CD4-positive, alpha-beta T cell treated with Interleukin-15 for 1 hour (primary cell): Measurements from ENCODE around the gene CYRIA.

ENCODE experiments used
- DNase-seq: peaks from one replicate; pipeline ENCODE4 v3.0.0-alpha.2; 2020

The CYRIA gene

DNA sequence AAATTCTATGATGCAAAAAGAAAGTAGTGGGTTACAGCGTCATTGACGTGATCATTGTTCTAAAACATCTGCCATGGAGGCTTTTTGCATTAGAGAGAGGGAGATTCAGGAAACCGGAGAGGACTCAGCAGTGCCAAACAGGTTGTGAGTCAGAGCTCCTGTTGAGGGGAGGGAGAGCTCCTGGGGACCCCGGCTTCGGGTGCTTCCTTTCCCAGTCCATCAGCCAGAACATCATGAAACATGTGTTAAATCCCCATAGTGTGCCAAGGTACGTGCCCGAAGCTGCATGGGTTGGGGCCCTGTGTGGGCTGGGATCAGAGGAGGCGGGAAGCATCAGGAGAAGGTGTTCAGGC is 791 bp upstream of the CYRIA start:
- DNase-seq: peak; percentile 51

DNA sequence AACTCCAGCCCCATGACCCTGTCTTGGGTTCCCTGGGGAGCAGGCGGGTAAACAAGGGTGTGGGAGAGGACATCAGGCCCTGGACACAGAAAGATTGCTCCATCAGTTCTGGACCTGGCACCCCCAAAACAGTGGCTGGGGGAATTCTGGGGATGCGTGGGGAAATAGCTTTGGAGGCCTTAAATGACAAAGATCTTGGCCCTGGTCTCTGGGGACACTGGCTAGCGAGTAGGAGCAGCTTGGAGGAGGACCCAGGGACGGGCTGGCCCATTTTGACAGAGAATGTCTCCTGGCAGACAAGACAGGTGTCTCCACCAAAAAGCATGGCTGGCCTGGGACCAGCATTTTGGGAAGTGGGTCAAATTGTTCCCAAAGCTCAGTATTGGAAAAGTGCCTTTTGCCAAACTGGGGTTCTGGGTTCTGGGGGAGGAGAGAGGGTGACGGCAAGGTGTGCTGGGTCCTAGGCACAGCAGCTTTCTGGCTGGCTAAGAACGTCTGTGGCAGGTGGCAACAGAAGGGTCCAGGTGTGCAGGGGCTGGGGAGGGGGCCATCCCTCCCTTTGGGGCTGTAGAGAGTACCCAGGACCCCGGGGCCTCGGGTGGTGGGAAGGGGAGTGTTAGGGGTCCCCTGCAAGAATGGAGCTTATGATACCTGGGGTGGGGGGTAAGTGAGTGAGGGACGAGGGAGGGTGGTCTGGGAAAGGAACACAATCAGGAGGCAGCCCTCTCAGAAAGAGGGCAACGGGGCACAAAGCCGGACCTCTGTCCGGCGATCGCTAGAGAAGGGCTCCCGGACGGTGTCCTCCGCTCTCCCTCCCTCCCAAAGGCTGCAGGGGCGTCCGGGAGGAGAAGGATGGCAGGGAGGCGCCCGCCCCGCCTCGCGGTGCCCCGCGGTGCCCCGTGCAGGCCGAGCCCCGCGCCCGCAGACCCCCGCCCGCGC is 556 bp downstream of the CYRIA start:
- DNase-seq: no peak

- peak; percentile 68 for DNase-seq
These were observed 1.4 kb downstream of the CYRIA start for GRCh38 chr2:16664052-16664731.

GRCh38 chr2:16663121-16663905 is 2.3 kb downstream of the CYRIA start:
- DNase-seq: no peak

- no peak for DNase-seq
These were observed 3.4 kb downstream of the CYRIA start for GRCh38 chr2:16661936-16662839.

GRCh38 chr2:16661526-16661925 is 4.1 kb downstream of the CYRIA start:
- DNase-seq: no peak

DNA sequence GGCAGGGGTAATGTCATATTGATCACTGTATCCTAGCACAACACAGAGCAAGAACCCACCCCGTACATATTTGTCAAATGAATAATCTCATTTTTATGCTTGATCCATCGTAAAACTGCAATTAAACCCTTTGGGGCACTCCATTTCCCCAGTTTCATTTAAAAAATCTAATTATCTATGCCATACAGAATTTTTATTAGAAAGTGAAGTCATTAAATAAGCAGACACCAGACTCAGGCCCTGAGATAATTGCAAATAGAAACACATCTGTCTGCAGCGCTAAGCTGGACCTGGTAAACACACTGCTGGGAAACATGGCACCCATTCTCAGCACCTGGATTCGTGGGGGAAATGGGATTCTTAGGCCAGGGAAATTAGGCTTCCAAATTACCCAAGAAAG is 5.1 kb downstream of the CYRIA start:
- no peak for DNase-seq

GRCh38 chr2:16660114-16660513 is 5.5 kb downstream of the CYRIA start:
- no peak for DNase-seq

DNA sequence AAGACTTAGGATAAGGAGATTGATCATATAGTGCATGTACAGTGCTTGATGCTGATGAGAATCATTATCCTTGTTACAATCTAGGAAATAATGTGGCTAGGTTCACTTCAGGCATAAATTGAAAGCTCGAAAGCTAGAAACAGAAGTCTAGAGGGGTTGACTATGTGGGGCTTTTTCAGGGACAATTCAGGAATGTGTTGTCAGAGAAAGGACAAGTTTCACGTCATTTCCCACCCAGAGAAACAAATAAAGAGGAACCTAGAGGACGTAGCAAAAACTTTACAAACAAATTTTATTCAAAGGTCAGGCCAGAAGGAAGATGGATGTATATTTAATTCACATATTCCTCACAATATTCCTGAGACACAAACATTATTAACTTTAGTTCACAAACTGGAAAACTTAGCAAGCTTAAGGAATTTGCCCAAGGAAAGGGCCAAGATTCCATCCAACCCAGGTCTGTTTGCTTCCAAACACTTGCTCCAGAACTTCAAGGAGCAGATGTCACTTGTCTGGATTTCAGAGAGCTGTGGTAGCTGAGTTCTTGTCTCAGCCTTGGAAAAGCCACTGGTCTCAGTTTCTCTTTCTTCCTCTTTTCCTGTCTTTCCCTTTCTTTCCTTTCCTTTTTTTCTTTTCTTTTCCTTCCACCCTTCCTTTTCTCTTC is 7.4 kb downstream of the CYRIA start:
- DNase-seq: no peak

DNA sequence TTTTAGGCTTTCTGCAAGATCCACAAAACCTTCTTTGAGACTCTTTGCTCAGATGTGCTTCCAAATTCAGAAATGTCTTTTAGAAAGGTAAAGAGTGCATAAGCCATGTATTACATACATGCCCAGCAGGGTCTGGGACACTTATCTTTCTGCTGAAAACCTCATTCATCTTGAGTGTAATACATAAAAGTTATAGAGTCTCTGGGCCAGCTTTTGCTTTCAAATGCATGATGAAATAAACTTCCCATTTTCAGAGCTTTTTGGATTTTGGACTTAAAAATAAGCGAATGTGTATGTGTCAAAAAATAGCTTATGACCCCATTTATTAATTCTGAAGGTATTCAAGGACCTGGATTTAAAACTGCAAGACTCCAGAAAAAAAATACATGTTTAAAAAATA is 8.0 kb downstream of the CYRIA start:
- DNase-seq: no peak

DNA sequence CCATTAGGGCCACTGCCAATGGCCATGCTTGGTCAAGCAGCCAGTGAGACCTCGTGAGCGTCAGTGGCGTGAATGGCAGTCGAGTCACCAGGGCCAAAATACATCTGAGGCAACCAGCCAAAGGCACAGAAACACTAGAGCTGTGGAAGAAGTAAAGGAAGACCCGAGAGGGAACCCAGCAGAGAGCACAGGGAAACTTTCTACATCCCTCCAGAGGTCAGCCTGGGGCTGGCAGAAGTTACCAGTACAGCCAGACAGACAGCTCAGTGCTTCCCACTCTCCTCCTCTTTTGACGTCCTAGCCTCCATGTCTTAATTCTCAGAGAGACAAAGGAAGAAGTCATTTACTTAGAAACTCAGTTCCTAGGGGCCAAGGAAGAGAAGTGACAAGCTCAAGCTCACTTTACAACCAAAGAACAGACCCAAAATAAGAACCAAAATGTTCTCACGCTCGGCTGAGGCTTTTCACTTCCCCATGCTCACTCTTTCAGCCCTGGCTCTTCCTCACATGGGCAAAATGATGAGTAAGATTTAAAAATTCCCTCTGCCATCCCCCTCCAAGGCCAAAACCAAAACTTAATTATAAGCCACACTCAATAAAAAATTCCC is 8.7 kb downstream of the CYRIA start:
- peak; percentile 44 for DNase-seq

- DNase-seq: no peak
These were observed 9.6 kb downstream of the CYRIA start for GRCh38 chr2:16655905-16656642.

DNA sequence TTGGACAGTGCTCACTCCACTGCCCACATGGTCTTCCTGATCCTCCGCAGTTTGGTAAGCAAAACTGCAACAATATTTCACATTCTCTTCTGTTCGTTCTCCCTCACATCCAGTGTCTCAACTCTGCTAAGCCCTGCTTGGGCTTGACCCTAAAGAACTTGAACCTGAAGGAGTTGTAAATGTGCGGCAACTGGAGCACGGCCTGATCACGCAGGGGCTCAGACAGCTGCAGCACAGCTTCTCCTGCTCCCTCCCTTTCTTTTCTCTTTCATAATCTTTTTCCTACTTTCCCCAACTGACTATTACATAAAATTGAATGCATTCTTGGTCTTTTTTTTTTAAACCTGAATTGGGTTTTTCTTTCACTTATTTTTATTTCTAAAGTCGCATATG is 10.2 kb downstream of the CYRIA start:
- DNase-seq: no peak

DNA sequence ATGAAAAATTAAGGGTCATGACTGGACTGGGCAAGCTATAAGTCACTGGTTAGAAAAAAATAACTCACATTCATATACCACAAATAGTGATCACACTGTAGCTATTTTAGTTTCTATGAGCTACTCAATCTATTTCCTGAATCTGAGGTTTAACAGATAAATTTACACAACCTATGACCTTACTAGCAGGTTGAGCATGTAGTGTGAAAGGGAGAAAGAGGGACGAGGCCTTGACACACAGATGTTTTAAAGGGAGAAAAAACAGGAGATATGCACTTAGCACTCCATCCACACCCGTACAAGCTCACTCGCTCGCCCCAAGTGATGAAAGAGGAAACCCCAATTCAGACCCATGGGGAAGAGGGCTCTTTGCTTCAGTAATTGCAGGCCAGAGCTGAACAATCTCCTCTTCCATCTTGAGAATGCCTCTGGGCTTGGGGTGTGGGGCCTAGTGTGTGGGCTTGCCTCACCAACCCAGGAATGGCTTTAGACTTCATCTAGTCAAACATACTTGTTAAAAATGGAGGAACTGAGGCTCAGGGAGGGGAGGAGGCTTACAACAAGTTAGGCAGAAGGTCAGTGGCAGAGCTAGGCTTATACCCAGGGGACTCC is 10.7 kb downstream of the CYRIA start:
- DNase-seq: no peak

- DNase-seq: peak; percentile 51
These were observed 11.8 kb downstream of the CYRIA start for GRCh38 chr2:16653799-16654198.

DNA sequence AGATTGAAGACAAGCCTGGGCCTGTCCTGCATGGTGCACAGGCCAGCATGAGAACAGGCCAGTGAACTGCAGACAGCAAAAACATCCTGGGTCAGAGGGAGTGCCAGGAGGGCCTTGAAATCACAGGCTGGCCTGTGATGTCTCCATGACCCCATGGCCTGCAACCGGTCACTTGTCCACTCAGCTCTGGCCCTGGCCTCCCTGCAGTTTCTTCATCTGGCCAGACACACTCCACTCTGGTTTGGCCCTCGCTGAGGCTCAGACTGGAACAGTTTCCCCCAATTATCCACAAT is 12.6 kb downstream of the CYRIA start:
- no peak for DNase-seq

DNA sequence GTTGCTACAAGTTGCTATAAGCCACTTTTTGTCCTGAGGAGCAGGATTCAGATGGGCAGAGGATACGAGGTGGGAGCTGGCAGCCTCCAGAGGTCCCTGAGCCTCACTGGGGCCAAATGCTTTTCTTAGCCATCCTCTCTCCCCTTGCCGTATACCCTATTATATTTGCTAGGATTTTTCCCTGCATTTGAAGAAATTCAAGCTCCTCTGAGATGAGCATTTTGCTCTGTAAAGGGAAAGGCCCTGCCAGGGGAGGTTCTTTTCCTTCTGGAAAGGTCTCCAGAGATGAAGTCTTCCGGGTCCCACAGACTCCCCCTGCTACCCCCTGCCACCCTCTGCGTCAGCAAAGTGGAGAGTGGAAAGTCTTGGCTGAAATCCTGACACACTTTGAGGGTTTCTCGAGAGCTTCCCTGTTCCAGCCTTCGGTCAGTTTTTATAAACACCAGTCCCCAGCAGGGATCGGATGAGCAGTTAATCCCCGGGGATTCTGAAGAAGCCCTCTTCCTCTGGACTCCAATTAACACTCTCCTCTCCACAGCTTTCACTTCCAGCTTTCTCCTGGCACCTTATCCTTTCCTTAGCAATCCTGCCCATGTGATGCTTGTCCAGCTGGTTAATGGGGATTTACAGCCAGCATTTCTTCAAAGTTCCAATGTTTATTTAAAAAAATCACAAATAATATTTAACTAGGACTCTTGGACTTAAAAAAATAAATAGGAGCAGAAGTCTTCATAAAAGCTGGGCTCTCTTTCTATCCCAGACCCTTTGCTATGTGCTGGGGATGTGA is 13.1 kb downstream of the CYRIA start:
- DNase-seq: no peak

- no peak for DNase-seq
These were observed 15.1 kb downstream of the CYRIA start for GRCh38 chr2:16650287-16651249.
